OCI-LY7 (cell line): ENCODE data around the gene IKZF1. TPM values are rescaled to one million over a fixed set of nuclear protein-coding genes. Genes with fewer than 3 reads are reported as not detected.

Experiments
- BruUV-seq: library from RNA; stranded (reverse); fragments of 400-500 nt; replicated peaks from 2 replicates; lab custom pipeline; 2021; lab: Mats Ljungman, UMichigan
- CTCF ChIA-PET: fragments of 300-600 bp; sonication (Branson Sonifier 250); formaldehyde crosslinking; loops from one replicate; lab custom pipeline; 2022; ENCODE audit warnings: antibody characterized with exemption; ENCODE audit not compliant: unreplicated experiment; lab: Charles Lee
- POLR2A ChIA-PET: fragments of 300-600 bp; sonication (Branson Sonifier 250); formaldehyde crosslinking; loops from one replicate; lab custom pipeline; 2022; ENCODE audit warnings: antibody characterized with exemption; lab: Charles Lee
- DNase-seq: peaks from one replicate; pipeline ENCODE4 v3.0.0-alpha.2; 2015; ENCODE audit warnings: low spot score
- H2AFZ ChIP-seq: fragments of 200-600 bp; sonication (generic), shearing (Covaris generic); 2 replicates; pipeline ENCODE4 v1.6.1; 2014; ENCODE audit warnings: mild to moderate bottlenecking, antibody characterized with exemption, low read length, moderate library complexity
- H3K27ac ChIP-seq: fragments of 200-600 bp; sonication (generic); 2 replicates; pipeline ENCODE4 v1.5.1; 2014; ENCODE audit warnings: mixed run types, low read depth, mild to moderate bottlenecking, moderate library complexity, low read length, inconsistent platforms; ENCODE audit not compliant: poor library complexity, severe bottlenecking
- H3K36me3 ChIP-seq: fragments of 200-600 bp; sonication (generic); 2 replicates; pipeline ENCODE4 v1.6.1; 2014; ENCODE audit warnings: mild to moderate bottlenecking, antibody characterized with exemption, low read length, moderate library complexity, mixed read lengths; ENCODE audit not compliant: insufficient read depth
- H3K4me1 ChIP-seq: fragments of 200-600 bp; sonication (generic); 2 replicates; pipeline ENCODE4 v1.5.1; 2014; ENCODE audit warnings: mild to moderate bottlenecking, low read length; ENCODE audit not compliant: insufficient read depth, poor library complexity, severe bottlenecking
- H3K4me2 ChIP-seq: fragments of 200-600 bp; sonication (generic); 2 replicates; pipeline ENCODE4 v1.6.1; 2014; ENCODE audit warnings: mild to moderate bottlenecking, low read length
- H3K4me3 ChIP-seq: fragments of 200-600 bp; sonication (generic); 2 replicates; pipeline ENCODE4 v1.5.1; 2014; ENCODE audit warnings: mild to moderate bottlenecking, low read depth, low read length; ENCODE audit not compliant: poor library complexity, severe bottlenecking
- H3K79me2 ChIP-seq: fragments of 200-600 bp; sonication (generic); 2 replicates; pipeline ENCODE4 v1.6.1; 2016; ENCODE audit warnings: low read depth, mild to moderate bottlenecking, low read length, moderate library complexity, mixed read lengths; ENCODE audit not compliant: insufficient read depth
- H3K9me2 ChIP-seq: fragments of 200-600 bp; sonication (generic); 2 replicates; pipeline ENCODE4 v1.6.1; 2016; ENCODE audit warnings: mild to moderate bottlenecking, low read length, mixed read lengths; ENCODE audit not compliant: insufficient read depth
- H3K9me3 ChIP-seq: fragments of 200-600 bp; sonication (generic); 2 replicates; pipeline ENCODE4 v1.6.1; 2014; ENCODE audit warnings: mild to moderate bottlenecking, mixed run types, low read length, mixed read lengths
- H4K20me1 ChIP-seq: fragments of 200-600 bp; sonication (generic); 2 replicates; pipeline ENCODE4 v1.6.1; 2014; ENCODE audit warnings: mild to moderate bottlenecking, antibody characterized with exemption, low read length, moderate library complexity, mixed read lengths; ENCODE audit not compliant: insufficient read depth
- EZH2phosphoT487 ChIP-seq: fragments of 200-600 bp; sonication (generic); IDR thresholded peaks from 2 replicates; pipeline ENCODE4 v1.6.1; 2018; ENCODE audit warnings: low read depth, borderline replicate concordance, mild to moderate bottlenecking, mixed run types, antibody characterized with exemption, low read length, moderate library complexity, mixed read lengths
- intact Hi-C: fragments of 100-400 bp; cut with micrococcal nuclease; formaldehyde crosslinking; loops from one replicate; pipeline ENCODE4 v1.10.0; 2022; ENCODE audit not compliant: unreplicated experiment
- total RNA-seq, 2 experiments: library from RNA; depleted of rRNA in 1 of 2; stranded (reverse); fragments of >200 nt in 1 of 2; shearing (Covaris generic) in 1 of 2; gene quantifications; 2 replicates each; pipeline ENCODE4 v1.2.3, GENCODE V29; 2014 to 2022
- TF ChIP-seq, protein P1 (sequence below): fragments of 200-600 bp; sonication (generic); conservative IDR thresholded peaks from 2 replicates; pipeline ENCODE4 v1.5.1; 2014; ENCODE audit warnings: mild to moderate bottlenecking, antibody characterized with exemption, low read length, moderate library complexity, mixed read lengths

IKZF1 gene
- total RNA-seq, 2 experiments from 2014 or later = 108 to 161 TPM

DNA sequence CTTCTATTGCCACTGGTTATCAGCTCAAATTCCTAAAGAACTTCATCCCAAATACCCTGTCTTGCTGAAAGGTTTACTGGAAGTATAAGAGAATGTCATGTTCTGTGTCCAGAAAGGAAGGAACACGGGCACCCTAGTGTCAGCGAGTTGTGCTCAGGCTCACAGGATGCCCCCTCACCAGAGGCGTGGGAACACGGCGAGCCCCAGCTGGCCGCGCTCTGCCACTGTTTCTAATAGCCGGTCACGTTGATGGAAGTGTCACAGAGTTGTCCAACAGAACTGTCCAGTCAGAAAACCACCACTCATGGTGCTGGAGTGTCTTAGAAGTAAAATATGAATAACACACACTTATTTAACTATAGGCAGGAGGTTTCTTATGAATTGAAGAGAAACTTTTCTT is 72.8 kb downstream of the IKZF1 start:
- BruUV-seq = TSS peak; percentile 17
- no peak overlapping the region for H2AFZ ChIP-seq
- no peaks in the 10 kb centered on the region for H3K9me3 ChIP-seq
- H3K4me1 ChIP-seq = no peaks in the 10 kb centered on the region
- H3K27ac ChIP-seq = no peak overlapping the region
- H3K4me3 ChIP-seq = no peak overlapping the region
- DNase-seq = no peak
- H3K9me2 ChIP-seq = no peaks in the 10 kb centered on the region
- peaks cover 98% of the 10 kb centered on the region for H3K36me3 ChIP-seq
- POLR2A ChIA-PET = interaction anchor here (0.6 to 1.2 kb wide), 3 partner anchors 10 to 175 kb away, joined by 3 to 4 read pairs (median 3); no protein-coding TSS in a partner anchor
- no peak overlapping the region for H3K4me2 ChIP-seq
- H3K79me2 ChIP-seq = no peaks in the 10 kb centered on the region
- CTCF ChIA-PET = no interaction called here
- intact Hi-C loops = no loop called here
- H4K20me1 ChIP-seq = 0 out of 2 replicates have a peak, but pooled peaks cover 3% of the 10 kb centered on the region
- TF ChIP-seq EZH2phosphoT487 = no peak
- TF ChIP-seq, protein P1, sequence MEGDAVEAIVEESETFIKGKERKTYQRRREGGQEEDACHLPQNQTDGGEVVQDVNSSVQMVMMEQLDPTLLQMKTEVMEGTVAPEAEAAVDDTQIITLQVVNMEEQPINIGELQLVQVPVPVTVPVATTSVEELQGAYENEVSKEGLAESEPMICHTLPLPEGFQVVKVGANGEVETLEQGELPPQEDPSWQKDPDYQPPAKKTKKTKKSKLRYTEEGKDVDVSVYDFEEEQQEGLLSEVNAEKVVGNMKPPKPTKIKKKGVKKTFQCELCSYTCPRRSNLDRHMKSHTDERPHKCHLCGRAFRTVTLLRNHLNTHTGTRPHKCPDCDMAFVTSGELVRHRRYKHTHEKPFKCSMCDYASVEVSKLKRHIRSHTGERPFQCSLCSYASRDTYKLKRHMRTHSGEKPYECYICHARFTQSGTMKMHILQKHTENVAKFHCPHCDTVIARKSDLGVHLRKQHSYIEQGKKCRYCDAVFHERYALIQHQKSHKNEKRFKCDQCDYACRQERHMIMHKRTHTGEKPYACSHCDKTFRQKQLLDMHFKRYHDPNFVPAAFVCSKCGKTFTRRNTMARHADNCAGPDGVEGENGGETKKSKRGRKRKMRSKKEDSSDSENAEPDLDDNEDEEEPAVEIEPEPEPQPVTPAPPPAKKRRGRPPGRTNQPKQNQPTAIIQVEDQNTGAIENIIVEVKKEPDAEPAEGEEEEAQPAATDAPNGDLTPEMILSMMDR = no peak

DNA sequence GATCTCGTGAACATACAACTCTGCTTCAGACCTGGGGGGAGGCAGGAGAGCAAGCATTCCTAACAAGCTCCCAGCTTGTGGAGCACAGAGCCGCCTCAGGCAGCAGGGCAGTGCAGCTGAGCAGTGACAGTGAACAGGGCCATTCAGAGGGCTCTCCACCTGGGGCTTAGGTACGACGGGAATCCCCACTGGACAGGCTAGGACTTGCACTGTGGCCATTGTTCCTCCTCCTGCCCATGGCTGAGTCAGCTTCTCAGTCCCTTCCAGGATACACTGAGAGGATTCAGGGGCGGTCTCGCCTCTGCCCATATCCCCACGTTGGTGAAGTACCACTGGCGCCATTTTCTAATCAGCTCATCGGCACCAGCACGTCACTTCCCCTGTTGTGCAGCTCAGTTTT is 74.6 kb downstream of the IKZF1 start:
- no TSS peak for BruUV-seq
- Histone ChIP-seq H4K20me1 (0 out of 2 replicates have a peak, but pooled peaks cover 3% of the 10 kb centered on the region), H3K4me1 (no peaks in the 10 kb centered on the region), H3K9me3 (no peaks in the 10 kb centered on the region), H3K27ac (no peak overlapping the region), H3K79me2 (no peaks in the 10 kb centered on the region), H3K9me2 (no peaks in the 10 kb centered on the region), H3K4me2 (no peak overlapping the region), H2AFZ (no peak overlapping the region), H3K36me3 (peaks cover 98% of the 10 kb centered on the region), H3K4me3 (no peak overlapping the region)
- intact Hi-C loops = no loop called here
- DNase-seq = no peak
- ChIA-PET POLR2A (no interaction called here), CTCF (no interaction called here)
- TF ChIP-seq, protein P1 = no peak
- TF ChIP-seq EZH2phosphoT487 = no peak

DNA sequence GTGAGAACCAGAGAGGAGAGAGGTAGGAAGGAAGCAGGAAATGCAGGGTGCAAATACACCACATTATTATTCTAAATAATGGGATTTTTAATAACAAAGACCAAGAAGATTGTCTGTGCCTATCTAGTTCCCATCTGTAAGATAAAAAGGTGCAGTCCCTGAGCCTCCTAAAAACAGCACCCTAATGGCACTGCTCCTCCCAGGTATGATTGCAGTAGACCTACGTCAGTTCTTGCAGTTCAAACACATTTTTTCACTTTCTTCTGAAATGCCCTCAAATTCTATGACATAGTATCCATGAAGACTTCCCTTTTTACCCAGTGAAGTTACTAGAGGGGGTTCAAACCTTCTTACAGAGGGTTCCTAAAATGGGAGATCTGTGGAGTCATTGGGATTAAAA is 75.0 kb downstream of the IKZF1 start:
- Histone ChIP-seq H3K27ac (no peak overlapping the region), H3K9me3 (no peaks in the 10 kb centered on the region), H3K4me3 (no peak overlapping the region), H2AFZ (no peak overlapping the region), H3K79me2 (no peaks in the 10 kb centered on the region), H3K36me3 (peaks cover 98% of the 10 kb centered on the region), H3K4me1 (no peaks in the 10 kb centered on the region), H4K20me1 (0 out of 2 replicates have a peak, but pooled peaks cover 3% of the 10 kb centered on the region), H3K4me2 (no peak overlapping the region), H3K9me2 (no peaks in the 10 kb centered on the region)
- DNase-seq = no peak
- no peak for TF ChIP-seq EZH2phosphoT487
- CTCF ChIA-PET = no interaction called here
- intact Hi-C loops = no loop called here
- POLR2A ChIA-PET = interaction anchor here (0.7 kb wide), 1 partner anchor 192 kb away, joined by 3 read pairs; no protein-coding TSS in a partner anchor
- BruUV-seq = no TSS peak
